Ectodermal cell (in vitro differentiated cells): ENCODE measurements around the gene GLTPD2.

Source experiments
- H3K27ac ChIP-seq: 2 replicates; pipeline ENCODE4 v1.7.0; 2013; ENCODE audit warnings: mild to moderate bottlenecking, low read depth, low read length; ENCODE audit not compliant: insufficient read depth, poor library complexity, severe bottlenecking
- H3K27me3 ChIP-seq: 2 replicates; pipeline ENCODE4 v1.7.0; 2013; ENCODE audit warnings: mild to moderate bottlenecking, low read length; ENCODE audit not compliant: insufficient read depth, control insufficient read depth, poor library complexity, severe bottlenecking
- H3K36me3 ChIP-seq: one replicate; pipeline ENCODE4 v1.7.0; 2013; ENCODE audit warnings: low read length; ENCODE audit not compliant: control insufficient read depth, insufficient read depth
- H3K4me1 ChIP-seq: one replicate; pipeline ENCODE4 v1.7.0; 2013; ENCODE audit warnings: low read length; ENCODE audit not compliant: control insufficient read depth, insufficient read depth
- H3K4me3 ChIP-seq: 2 replicates; pipeline ENCODE4 v1.7.0; 2013; ENCODE audit warnings: low read depth, low read length, control low read depth; ENCODE audit not compliant: insufficient read depth
- H3K9me3 ChIP-seq: 2 replicates; pipeline ENCODE4 v1.7.0; 2013; ENCODE audit warnings: mild to moderate bottlenecking, low read length, moderate library complexity; ENCODE audit not compliant: control insufficient read depth
- WGBS, 2 experiments: methylation state at CpG; one replicate each; pipeline ENCODE4 v1.1.7; 2013; ENCODE audit warnings: missing lambda C conversion rate in 2 of 2; 5-methylcytosine and 5-hydroxymethylcytosine counted together

GLTPD2 gene

DNA sequence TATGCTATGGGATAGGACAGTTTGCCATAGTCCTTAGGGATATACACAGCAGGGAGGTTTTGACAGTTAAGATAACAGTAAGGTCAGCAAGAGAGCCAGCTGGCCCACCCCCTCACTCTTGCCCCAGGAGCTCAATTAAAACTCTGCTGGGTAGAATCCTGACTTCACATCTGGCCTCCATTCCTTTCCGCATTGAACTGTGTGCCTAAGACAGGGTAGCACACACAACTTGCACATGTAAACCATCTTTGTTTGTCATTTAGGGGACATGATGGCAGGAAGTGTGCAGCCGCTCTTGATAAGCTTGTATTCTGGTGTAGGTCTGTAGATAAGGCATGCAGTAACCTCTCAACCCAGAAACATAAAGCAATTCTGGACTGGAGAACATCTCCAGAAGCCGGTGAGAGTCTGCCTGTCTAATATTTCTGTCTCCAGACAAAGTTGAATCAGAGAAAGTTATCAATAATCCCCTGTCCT lies 49.6 kb downstream of the GLTPD2 start:
- no peak overlapping the region for H3K27ac ChIP-seq
- H3K9me3 ChIP-seq, result no peaks in the 10 kb centered on the region
- H3K4me1 ChIP-seq, result peaks cover 22% of the 10 kb centered on the region
- WGBS, 2 experiments, result 94 to 96% methylated on average over 2 to 3 of the region's 3 CpGs
- H3K27me3 ChIP-seq, result no peaks in the 10 kb centered on the region
- H3K36me3 ChIP-seq, result no peaks in the 10 kb centered on the region
- H3K4me3 ChIP-seq, result no peak overlapping the region

DNA sequence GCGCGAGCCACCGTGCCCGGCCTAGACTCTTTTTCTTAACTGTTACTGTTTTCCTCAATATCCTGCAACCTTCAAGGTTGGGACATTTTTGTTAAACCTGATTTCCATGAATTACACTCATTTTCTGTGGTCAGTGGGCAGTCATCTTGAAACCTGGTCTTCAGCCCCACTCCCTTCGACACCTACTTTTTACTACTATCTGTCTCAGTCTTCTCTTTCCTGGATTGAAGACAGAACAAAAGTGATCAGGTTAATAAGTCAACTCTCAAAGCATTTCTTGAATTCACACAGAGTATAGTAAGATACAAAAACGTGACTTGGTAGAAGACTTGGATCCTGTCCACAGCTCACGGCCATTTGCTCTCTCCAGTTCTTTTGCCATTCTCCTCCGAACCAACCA lies 50.5 kb downstream of the GLTPD2 start:
- peaks cover 17% of the 10 kb centered on the region for H3K4me1 ChIP-seq
- H3K4me3 ChIP-seq, result no peak overlapping the region
- no peak overlapping the region for H3K27ac ChIP-seq
- H3K9me3 ChIP-seq, result no peaks in the 10 kb centered on the region
- WGBS, 2 experiments, result 93 to 97% methylated on average over 8 of the region's 8 CpGs
- H3K27me3 ChIP-seq, result no peaks in the 10 kb centered on the region
- no peaks in the 10 kb centered on the region for H3K36me3 ChIP-seq
